NCI-H345 treated with DMSO at 0.1 percent for 48 hours (cell line): ENCODE measurements around the gene MEIS2.
A peak's percentile ranks its signal among the peaks of the same experiment; 100 is the strongest.

Source experiments
- DNase-seq: peaks from one replicate; lab custom pipeline; 2025; ENCODE audit not compliant: unreplicated experiment; lab: John Stamatoyannopoulos, UW

Gene MEIS2

GRCh38 chr15:37100109-37100965, at the start of gene MEIS2:
MEIS2 (minus strand) TSS chr15:37100549; CDS start chr15:37099466, 1,083 bp downstream.
- peak; percentile 83 for DNase-seq

- DNase-seq, result no peak
Observed at GRCh38 chr15:37149146-37149545, 48.8 kb upstream of the MEIS2 start.

- DNase-seq, result no peak
Observed at GRCh38 chr15:37148714-37149113, 48.4 kb upstream of the MEIS2 start.

GRCh38 chr15:37143351-37143750, 43.0 kb upstream of the MEIS2 start:
- DNase-seq, result no peak

GRCh38 chr15:37142371-37142770, 42.0 kb upstream of the MEIS2 start:
- no peak for DNase-seq

- no peak for DNase-seq
Observed at GRCh38 chr15:37140531-37141058, 40.2 kb upstream of the MEIS2 start.

- DNase-seq, result no peak
Observed at GRCh38 chr15:37138591-37139215, 38.4 kb upstream of the MEIS2 start.

GRCh38 chr15:37137221-37137620, 36.9 kb upstream of the MEIS2 start:
- no peak for DNase-seq

- no peak for DNase-seq
Observed at GRCh38 chr15:37136666-37137065, 36.3 kb upstream of the MEIS2 start.

- no peak for DNase-seq
Observed at GRCh38 chr15:37135225-37135624, 34.9 kb upstream of the MEIS2 start.

- DNase-seq, result no peak
Observed at GRCh38 chr15:37134699-37135131, 34.4 kb upstream of the MEIS2 start.

- no peak for DNase-seq
Observed at GRCh38 chr15:37134244-37134643, 33.9 kb upstream of the MEIS2 start.

- no peak for DNase-seq
Observed at GRCh38 chr15:37133602-37134001, 33.3 kb upstream of the MEIS2 start.

- no peak for DNase-seq
Observed at GRCh38 chr15:37132826-37133417, 32.6 kb upstream of the MEIS2 start.

- DNase-seq, result no peak
Observed at GRCh38 chr15:37131621-37132020, 31.3 kb upstream of the MEIS2 start.

GRCh38 chr15:37130356-37130755, 30.0 kb upstream of the MEIS2 start:
- DNase-seq, result no peak

GRCh38 chr15:37125143-37125542, 24.8 kb upstream of the MEIS2 start:
- DNase-seq, result no peak

GRCh38 chr15:37124331-37124730, 24.0 kb upstream of the MEIS2 start:
- no peak for DNase-seq

- DNase-seq, result no peak
Observed at GRCh38 chr15:37122703-37123102, 22.4 kb upstream of the MEIS2 start.

GRCh38 chr15:37121492-37121891, 21.1 kb upstream of the MEIS2 start:
- no peak for DNase-seq

- no peak for DNase-seq
Observed at GRCh38 chr15:37117030-37117429, 16.7 kb upstream of the MEIS2 start.

- no peak for DNase-seq
Observed at GRCh38 chr15:37115538-37115937, 15.2 kb upstream of the MEIS2 start.
